SKM-1 (cell line): ENCODE results near the gene CELF1.
A peak's percentile ranks its signal among the peaks of the same experiment; 100 is the strongest.
"Not testable (repeated sequence)": the region's sequence is repeated elsewhere in the genome, so short reads cannot be mapped to it uniquely, and the experiment has no call there.

ENCODE experiments used
- DNase-seq: peaks from one replicate; lab custom pipeline; 2025; ENCODE audit not compliant: unreplicated experiment; lab: John Stamatoyannopoulos, UW

CELF1 gene

DNA sequence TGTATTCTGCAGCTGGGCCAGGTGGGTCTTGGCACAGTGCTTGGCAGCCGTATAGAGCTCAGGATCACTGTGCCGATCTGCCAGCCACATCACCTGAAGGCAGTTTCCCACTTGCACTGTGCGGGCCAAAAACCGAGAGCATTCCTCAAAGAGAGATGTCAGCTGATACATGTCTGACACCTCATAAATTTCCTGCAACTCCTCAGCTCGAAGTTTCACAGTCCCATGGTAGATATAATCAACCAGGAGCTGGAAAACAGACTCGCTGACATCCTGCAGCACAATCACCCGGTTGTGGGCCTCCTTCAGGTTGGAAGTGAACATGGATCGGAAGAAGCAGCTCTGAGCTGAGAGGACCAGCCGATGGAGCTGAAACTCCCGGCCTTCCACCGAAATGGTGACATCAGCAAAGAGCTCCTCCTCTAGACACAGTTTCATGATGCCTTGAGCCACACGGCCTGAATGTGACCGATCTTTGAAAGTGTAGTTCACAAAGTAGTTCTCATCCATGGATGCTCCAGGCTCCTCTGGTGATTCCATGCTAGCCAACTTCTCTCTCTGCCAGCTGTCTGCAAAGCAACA lies 24.6 kb upstream of the CELF1 start:
- DNase-seq, result no peak

GRCh38 chr11:47573321-47573720 lies 20.4 kb upstream of the CELF1 start:
- DNase-seq, result no peak

GRCh38 chr11:47572715-47573255 lies 19.9 kb upstream of the CELF1 start:
- no peak for DNase-seq

GRCh38 chr11:47571895-47572294 lies 19.0 kb upstream of the CELF1 start:
- DNase-seq, result no peak

DNA sequence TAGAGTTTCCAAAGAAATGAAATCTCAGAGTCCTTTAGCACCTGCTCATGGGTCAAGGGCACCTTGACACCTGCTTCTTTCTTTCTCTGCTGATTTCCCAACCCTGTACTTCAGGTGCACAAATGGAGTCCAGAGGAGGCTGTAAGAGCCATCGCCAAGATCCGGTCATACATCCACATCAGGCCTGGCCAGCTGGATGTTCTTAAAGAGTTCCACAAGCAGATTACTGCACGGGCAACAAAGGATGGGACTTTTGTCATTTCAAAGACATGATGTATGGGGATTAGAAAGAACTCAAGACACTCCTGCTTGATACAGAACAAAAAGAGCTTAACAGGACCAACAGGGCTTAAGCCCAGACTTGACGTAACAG lies 18.4 kb upstream of the CELF1 start:
- no peak for DNase-seq

- no peak for DNase-seq
These were observed 17.9 kb upstream of the CELF1 start for GRCh38 chr11:47570651-47571356.

- no peak for DNase-seq
These were observed 16.7 kb upstream of the CELF1 start for GRCh38 chr11:47569646-47570045.

- no peak for DNase-seq
These were observed 13.3 kb upstream of the CELF1 start for GRCh38 chr11:47566149-47566698.

DNA sequence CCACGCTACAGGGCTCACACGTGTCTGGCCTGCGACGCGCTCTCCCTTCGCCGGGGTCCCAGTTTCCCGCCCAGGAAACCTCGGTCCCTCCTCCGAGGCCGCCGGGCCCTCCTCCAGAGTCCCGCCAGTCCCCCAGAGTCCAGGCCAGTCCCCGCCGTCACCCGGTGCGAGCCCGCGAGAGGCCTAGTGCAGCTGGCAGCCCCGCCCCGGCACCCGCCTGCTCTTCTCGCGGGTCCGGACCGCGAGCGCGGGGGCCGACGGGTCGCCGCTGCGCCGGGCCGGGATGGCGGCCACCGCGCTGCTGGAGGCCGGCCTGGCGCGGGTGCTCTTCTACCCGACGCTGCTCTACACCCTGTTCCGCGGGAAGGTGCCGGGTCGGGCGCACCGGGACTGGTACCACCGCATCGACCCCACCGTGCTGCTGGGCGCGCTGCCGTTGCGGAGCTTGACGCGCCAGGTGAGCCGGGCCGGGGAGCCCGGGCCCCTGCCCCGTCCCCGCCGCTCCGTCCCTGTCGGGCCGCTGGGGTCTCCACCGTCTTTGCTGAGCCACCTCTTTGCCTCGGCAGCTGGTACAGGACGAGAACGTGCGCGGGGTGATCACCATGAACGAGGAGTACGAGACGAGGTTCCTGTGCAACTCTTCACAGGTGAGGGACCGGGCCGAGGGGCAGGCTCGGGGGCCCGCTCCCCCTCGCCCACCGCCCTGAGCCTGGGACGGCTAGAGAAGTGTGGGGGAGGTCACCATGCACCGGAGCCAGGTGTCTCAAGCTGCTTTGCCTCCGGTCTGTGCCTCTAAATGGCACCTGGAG lies 12.6 kb upstream of the CELF1 start, which contains the start of gene PTPMT1:
TSS of gene PTPMT1 (plus strand) at position 260 of the 809 bp plus-strand sequence. CDS start at position 284, 24 bp downstream.
- no peak for DNase-seq

DNA sequence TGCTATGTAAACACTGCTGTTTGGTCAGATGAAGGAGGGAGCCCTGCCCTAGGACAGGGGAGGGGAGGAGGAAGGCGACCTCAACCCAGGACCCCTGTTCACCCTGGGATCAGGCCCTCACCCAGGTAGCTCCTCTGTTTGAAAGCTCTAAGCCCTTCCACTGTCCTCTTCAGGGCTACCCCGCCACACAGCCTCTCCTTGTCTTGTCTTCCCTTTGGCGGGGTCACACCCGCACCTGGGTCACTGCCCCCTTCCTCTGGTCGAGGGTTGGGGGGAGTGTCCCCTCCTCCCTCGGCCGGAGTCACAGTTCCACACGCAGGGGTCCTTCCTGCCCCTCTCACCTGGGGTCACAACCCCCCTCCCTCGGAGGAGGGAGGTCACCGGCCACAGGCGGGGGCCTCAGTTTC lies 12.0 kb upstream of the CELF1 start:
- DNase-seq, result no peak

- not testable (repeated sequence) for DNase-seq
These were observed 11.4 kb upstream of the CELF1 start for GRCh38 chr11:47564366-47564765.

DNA sequence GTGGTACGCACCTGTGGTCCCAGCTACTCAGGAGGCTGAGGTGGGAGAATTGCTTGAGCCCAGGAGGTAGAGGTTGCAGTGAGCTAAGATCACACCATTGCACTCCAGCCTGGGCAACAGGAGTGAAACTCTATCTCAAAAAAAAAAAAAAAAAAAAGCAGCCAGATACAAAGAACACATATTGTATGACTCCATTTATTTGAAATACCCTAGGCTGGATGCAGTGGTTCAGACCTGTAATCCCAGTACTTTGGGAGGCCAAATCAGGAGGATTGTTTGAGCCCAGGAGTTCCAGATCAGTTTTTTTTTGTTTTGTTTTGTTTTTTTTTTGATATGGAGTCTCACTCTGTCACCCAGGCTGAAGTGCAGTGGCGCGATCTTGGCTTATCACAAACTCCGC lies 9.5 kb upstream of the CELF1 start:
- DNase-seq, result not testable (repeated sequence)

- no peak for DNase-seq
These were observed 7.5 kb upstream of the CELF1 start for GRCh38 chr11:47560426-47560825.

GRCh38 chr11:47558695-47559094 lies 5.8 kb upstream of the CELF1 start:
- no peak for DNase-seq

DNA sequence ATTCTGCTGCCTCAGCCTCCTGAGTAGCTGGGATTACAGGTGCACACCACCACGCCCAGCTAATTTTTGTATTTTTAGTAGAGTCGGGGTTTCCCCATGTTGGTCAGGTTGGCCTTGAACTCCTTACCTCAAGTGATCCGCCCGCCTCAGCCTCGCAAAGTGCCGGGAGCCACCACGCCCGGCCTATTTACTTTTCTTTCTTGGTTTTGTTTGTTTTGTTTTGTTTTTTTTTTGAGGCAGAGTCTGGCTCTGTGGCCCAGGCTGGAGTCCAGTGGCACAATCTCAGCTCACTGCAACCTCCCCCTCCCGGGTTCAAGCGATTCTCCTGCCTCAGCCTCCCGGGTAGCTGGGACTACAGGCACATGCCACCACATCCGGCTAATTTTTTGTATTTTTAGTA lies 4.1 kb upstream of the CELF1 start:
- DNase-seq, result not testable (repeated sequence)

- DNase-seq, result no peak
These were observed 443 bp upstream of the CELF1 start for GRCh38 chr11:47553406-47553743.

GRCh38 chr11:47552056-47552565 lies 821 bp downstream of the CELF1 start:
- DNase-seq, result peak; percentile 18

- DNase-seq, result peak; percentile 20
These were observed 1.8 kb downstream of the CELF1 start for GRCh38 chr11:47551086-47551485.

- DNase-seq, result no peak
These were observed 2.5 kb downstream of the CELF1 start for GRCh38 chr11:47550288-47551047.

DNA sequence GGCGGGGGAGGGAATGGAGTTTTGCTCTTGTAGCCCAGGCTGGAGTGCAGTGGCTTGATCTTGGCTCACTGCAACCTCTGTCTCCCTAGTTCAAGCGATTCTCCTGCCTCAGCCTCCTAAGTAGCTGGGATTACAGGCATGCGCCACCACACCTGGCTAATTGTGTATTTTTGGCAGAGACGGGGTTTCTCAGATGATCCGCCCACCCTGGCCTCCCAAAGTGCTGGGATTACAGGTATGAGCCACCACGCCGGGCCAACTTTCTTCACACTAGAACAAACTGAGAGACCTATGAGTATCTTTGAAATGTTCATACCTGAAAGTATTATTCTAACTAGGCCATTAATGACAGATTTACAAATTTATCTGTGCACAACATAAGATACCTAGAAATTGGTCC lies 6.7 kb downstream of the CELF1 start:
- not testable (repeated sequence) for DNase-seq

GRCh38 chr11:47545298-47545697 lies 7.6 kb downstream of the CELF1 start:
- DNase-seq, result no peak
